Measurements from ENCODE around the gene GLB1L.

GLB1L gene

GRCh38 chr2:219243291-219243761 is 1.9 kb downstream of the GLB1L start:
- in situ Hi-C loops (cut with HindIII; ENCODE audit: low sequenced_read_pairs): loop anchor here (10.0 kb wide), 1 partner anchor 121 kb away; no protein-coding TSS in a partner anchor
- DNase-seq (ENCODE audit: low read depth): no peak
- H3K4me3 ChIP-seq (ENCODE audit: low read depth, low read length): no peak overlapping the region
- no peak for TF ChIP-seq CTCF (IDR thresholded peaks at IDR 0.05; ENCODE audit: low read depth, low read length, missing control alignments)

- TF ChIP-seq CTCF (IDR thresholded peaks at IDR 0.05; ENCODE audit: low read depth, low read length, missing control alignments): no peak
- H3K4me3 ChIP-seq (ENCODE audit: low read depth, low read length): no peak overlapping the region
- in situ Hi-C loops (cut with HindIII; ENCODE audit: low sequenced_read_pairs): no loop called here
- no peak for DNase-seq (ENCODE audit: low read depth)
These were observed 10.9 kb downstream of the GLB1L start for GRCh38 chr2:219234331-219234730.

- TF ChIP-seq CTCF (IDR thresholded peaks at IDR 0.05; ENCODE audit: low read depth, low read length, missing control alignments): no peak
- in situ Hi-C loops (cut with HindIII; ENCODE audit: low sequenced_read_pairs): no loop called here
- no peak for DNase-seq (ENCODE audit: low read depth)
- peak overlapping the region; percentile 70 for H3K4me3 ChIP-seq (ENCODE audit: low read depth, low read length)
These were observed 15.1 kb downstream of the GLB1L start for GRCh38 chr2:219230059-219230540.

GRCh38 chr2:219229305-219230058 is 15.8 kb downstream of the GLB1L start, which contains the start of the genes ANKZF1 and ATG9A:
Gene ANKZF1 (plus strand): TSS chr2:219229806. CDS start chr2:219230258, 452 bp downstream.
Gene ATG9A (minus strand): TSS chr2:219229636. CDS start chr2:219228024, 1,612 bp downstream.
- in situ Hi-C loops (cut with HindIII; ENCODE audit: low sequenced_read_pairs): loop anchor here (5.0 kb wide), 1 partner anchor 47 kb away; no protein-coding TSS in a partner anchor
- peak; percentile 96 for DNase-seq (ENCODE audit: low read depth)
- no peak for TF ChIP-seq CTCF (IDR thresholded peaks at IDR 0.05; ENCODE audit: low read depth, low read length, missing control alignments)
- H3K4me3 ChIP-seq (ENCODE audit: low read depth, low read length): peak within 1 kb of the TSS; percentile 70

- H3K4me3 ChIP-seq (ENCODE audit: low read depth, low read length): peak overlapping the region; percentile 70
- TF ChIP-seq CTCF (IDR thresholded peaks at IDR 0.05; ENCODE audit: low read depth, low read length, missing control alignments): no peak
- in situ Hi-C loops (cut with HindIII; ENCODE audit: low sequenced_read_pairs): loop anchor here (5.0 kb wide), 1 partner anchor 47 kb away; no protein-coding TSS in a partner anchor
- no peak for DNase-seq (ENCODE audit: low read depth)
These were observed 16.3 kb downstream of the GLB1L start for GRCh38 chr2:219228911-219229304.

GRCh38 chr2:219228041-219228910 is 17.0 kb downstream of the GLB1L start:
- no peak for TF ChIP-seq CTCF (IDR thresholded peaks at IDR 0.05; ENCODE audit: low read depth, low read length, missing control alignments)
- no peak for DNase-seq (ENCODE audit: low read depth)
- in situ Hi-C loops (cut with HindIII; ENCODE audit: low sequenced_read_pairs): loop anchor here (5.0 kb wide), 1 partner anchor 46 kb away; no protein-coding TSS in a partner anchor
- H3K4me3 ChIP-seq (ENCODE audit: low read depth, low read length): peak overlapping the region; percentile 70

All from astrocyte of the cerebellum (primary cell).